ENCODE measurements around the gene TP73.

Gene TP73

GRCh38 chr1:3731583-3732433 lies 79.5 kb downstream of the TP73 start:
- DNase-seq = no peak

- no peak for DNase-seq
Observed at GRCh38 chr1:3732434-3733093, 80.2 kb downstream of the TP73 start.

- DNase-seq = no peak
Observed at GRCh38 chr1:3733094-3733882, 81.0 kb downstream of the TP73 start.

- DNase-seq = no peak
Observed at GRCh38 chr1:3733883-3734589, 81.7 kb downstream of the TP73 start.

GRCh38 chr1:3734602-3735001 lies 82.3 kb downstream of the TP73 start:
- DNase-seq = no peak

GRCh38 chr1:3735027-3735681 lies 82.8 kb downstream of the TP73 start:
- no peak for DNase-seq

- no peak for DNase-seq
Observed at GRCh38 chr1:3735688-3736087, 83.4 kb downstream of the TP73 start.

GRCh38 chr1:3736131-3736561 lies 83.8 kb downstream of the TP73 start:
- no peak for DNase-seq

GRCh38 chr1:3736708-3737107 lies 84.4 kb downstream of the TP73 start:
- no peak for DNase-seq

GRCh38 chr1:3738943-3739342 lies 86.6 kb downstream of the TP73 start:
- DNase-seq = no peak

- no peak for DNase-seq
Observed at GRCh38 chr1:3740042-3740441, 87.7 kb downstream of the TP73 start.

GRCh38 chr1:3740752-3741151 lies 88.4 kb downstream of the TP73 start:
- no peak for DNase-seq

GRCh38 chr1:3741566-3742438 lies 89.5 kb downstream of the TP73 start:
- no peak for DNase-seq

- no peak for DNase-seq
Observed at GRCh38 chr1:3742439-3743298, 90.4 kb downstream of the TP73 start.

- DNase-seq = no peak
Observed at GRCh38 chr1:3743421-3743820, 91.1 kb downstream of the TP73 start.

GRCh38 chr1:3743826-3744225 lies 91.5 kb downstream of the TP73 start:
- DNase-seq = no peak

- DNase-seq = no peak
Observed at GRCh38 chr1:3744646-3745045, 92.3 kb downstream of the TP73 start.

GRCh38 chr1:3745071-3745470 lies 92.8 kb downstream of the TP73 start:
- DNase-seq = no peak

GRCh38 chr1:3745590-3746381 lies 93.5 kb downstream of the TP73 start:
- no peak for DNase-seq

All from activated CD4-positive, CD25-positive, alpha-beta regulatory T cell (primary cell).